ENCODE measurements around the gene CABS1.

CABS1 gene

DNA sequence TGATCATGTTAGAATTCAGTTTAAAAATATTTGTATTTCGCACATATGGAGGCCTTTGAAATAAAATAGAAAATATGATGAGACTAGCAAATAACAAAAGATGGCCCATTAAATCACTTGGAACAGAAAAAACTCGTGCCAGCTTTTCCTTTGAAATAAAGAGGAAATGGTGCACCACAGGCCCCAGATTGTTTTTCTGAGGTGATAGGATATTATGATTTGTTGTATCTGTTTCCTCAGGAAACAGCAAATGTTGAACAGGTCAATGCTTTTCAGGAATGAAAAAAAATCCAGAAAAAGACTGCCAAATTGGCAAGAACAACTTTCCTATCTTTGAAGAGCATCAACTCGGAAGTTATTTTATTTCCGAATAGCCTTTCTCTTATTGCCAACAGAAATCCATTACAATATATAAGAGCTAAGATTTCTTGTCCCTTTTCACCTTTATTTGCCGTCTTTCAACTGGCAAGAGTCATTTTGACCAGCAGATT is 48.0 kb downstream of the CABS1 start, which contains the start of gene SMR3B:
SMR3B (plus strand) TSS at position 441 of the 491 bp plus-strand sequence. CDS start 1,380 bp downstream, outside the sequence.
- no peak for DNase-seq (ENCODE audit: low read depth)
